Right atrium auricular region (tissue), 2 donors: ENCODE data around the gene SNX14. TPM values are rescaled to one million over a fixed set of nuclear protein-coding genes. Genes with fewer than 3 reads are reported as not detected.

Source experiments
- DNase-seq: peaks from one replicate; pipeline ENCODE4 v3.0.0-alpha.2; 2019; ENCODE audit warnings: low spot score
- H3K27ac ChIP-seq, 2 donors: fragments of 200-600 bp; sonication (generic); 1 replicate in 1 of 2; 2 replicates in 1 of 2; pipeline ENCODE4 v1.5.1; 2016 to 2019
- H3K27me3 ChIP-seq, 2 donors: fragments of 200-600 bp; sonication (generic); one replicate each; pipeline versions ENCODE4 v1.5.1 to v1.6.0; 2017 to 2019
- H3K36me3 ChIP-seq: fragments of 200-600 bp; sonication (generic); one replicate; pipeline ENCODE4 v1.5.1; 2016
- H3K4me1 ChIP-seq, 2 donors: fragments of 200-600 bp; sonication (generic); one replicate each; pipeline versions ENCODE4 v1.5.1 to v1.6.0; 2017 to 2019
- H3K4me3 ChIP-seq, 2 donors: fragments of 200-600 bp; sonication (generic); 1 replicate in 1 of 2; 2 replicates in 1 of 2; pipeline ENCODE4 v1.5.1; 2017 to 2019; ENCODE audit warnings: mild to moderate bottlenecking in 1 of 2, moderate library complexity in 1 of 2
- H3K9me3 ChIP-seq, 2 donors: fragments of 200-600 bp; sonication (generic); one replicate each; pipeline ENCODE4 v1.5.1; 2019
- CTCF ChIP-seq, 2 donors: fragments of 200-600 bp; sonication (generic); IDR thresholded peaks; one replicate each; pipeline ENCODE4 v1.5.1; 2019; ENCODE audit warnings: antibody characterized with exemption in 2 of 2
- total RNA-seq, 2 donors: library from RNA; depleted of rRNA; stranded (reverse); fragments of >200 nt; gene quantifications; one replicate each; pipeline ENCODE4 v1.1.0, GENCODE V29; 2016

The SNX14 gene
- total RNA-seq, 2 donors from 2014 or later = 37.7 to 57.2 TPM

GRCh38 chr6:85463621-85464259 lies 129.9 kb downstream of the SNX14 start:
- no peaks in the 10 kb centered on the region for H3K9me3 ChIP-seq
- H3K36me3 ChIP-seq = no peaks in the 10 kb centered on the region
- H3K27ac ChIP-seq = no peak overlapping the region
- DNase-seq = no peak
- peaks cover 0 to 15% of the 10 kb centered on the region in 2 donors for H3K4me1 ChIP-seq
- no peak for TF ChIP-seq CTCF (IDR thresholded peaks at IDR 0.05)
- H3K27me3 ChIP-seq = no peaks in the 10 kb centered on the region
- no peak overlapping the region for H3K4me3 ChIP-seq

GRCh38 chr6:85462673-85463072 lies 131.0 kb downstream of the SNX14 start:
- no peaks in the 10 kb centered on the region for H3K9me3 ChIP-seq
- H3K36me3 ChIP-seq = no peaks in the 10 kb centered on the region
- H3K27ac ChIP-seq = no peak overlapping the region
- no peaks in the 10 kb centered on the region for H3K27me3 ChIP-seq
- TF ChIP-seq CTCF (IDR thresholded peaks at IDR 0.05) = no peak
- DNase-seq = no peak
- no peak overlapping the region for H3K4me3 ChIP-seq
- peaks cover 0 to 22% of the 10 kb centered on the region in 2 donors for H3K4me1 ChIP-seq

GRCh38 chr6:85461798-85462170 lies 131.9 kb downstream of the SNX14 start:
- Histone ChIP-seq H3K36me3 (no peaks in the 10 kb centered on the region), H3K9me3 (no peaks in the 10 kb centered on the region), H3K4me3 (no peak overlapping the region), H3K27me3 (no peaks in the 10 kb centered on the region), H3K27ac (peak overlapping the region; percentile 13 to 63), H3K4me1 (peaks cover 0 to 22% of the 10 kb centered on the region in 2 donors)
- no peak for DNase-seq
- no peak for TF ChIP-seq CTCF (IDR thresholded peaks at IDR 0.05)

GRCh38 chr6:85460921-85461797 lies 132.5 kb downstream of the SNX14 start:
- H3K9me3 ChIP-seq = no peaks in the 10 kb centered on the region
- H3K27me3 ChIP-seq = no peaks in the 10 kb centered on the region
- no peak overlapping the region for H3K4me3 ChIP-seq
- H3K4me1 ChIP-seq = peaks cover 0 to 22% of the 10 kb centered on the region in 2 donors
- no peak for TF ChIP-seq CTCF (IDR thresholded peaks at IDR 0.05)
- H3K36me3 ChIP-seq = no peaks in the 10 kb centered on the region
- DNase-seq = no peak
- peak overlapping the region; percentile 13 to 63 for H3K27ac ChIP-seq

- H3K27me3 ChIP-seq = no peaks in the 10 kb centered on the region
- H3K4me1 ChIP-seq = peaks cover 0 to 22% of the 10 kb centered on the region in 2 donors
- peak overlapping the region in 1 of 2 donors; percentile 65 for H3K27ac ChIP-seq
- DNase-seq = no peak
- no peak overlapping the region for H3K4me3 ChIP-seq
- H3K36me3 ChIP-seq = no peaks in the 10 kb centered on the region
- no peak for TF ChIP-seq CTCF (IDR thresholded peaks at IDR 0.05)
- H3K9me3 ChIP-seq = no peaks in the 10 kb centered on the region
These were observed 133.3 kb downstream of the SNX14 start for GRCh38 chr6:85460154-85460920.
